HG03432 (cell line): ENCODE data around the gene RIPOR3.

Experiments used
- ATAC-seq: cut with Tn5 transposase; IDR thresholded peaks from one replicate; pipeline ENCODE4 v1.9.1; 2021; ENCODE audit warnings: mild to moderate bottlenecking, moderate library complexity; ENCODE audit not compliant: unreplicated experiment

The RIPOR3 gene, protein sequence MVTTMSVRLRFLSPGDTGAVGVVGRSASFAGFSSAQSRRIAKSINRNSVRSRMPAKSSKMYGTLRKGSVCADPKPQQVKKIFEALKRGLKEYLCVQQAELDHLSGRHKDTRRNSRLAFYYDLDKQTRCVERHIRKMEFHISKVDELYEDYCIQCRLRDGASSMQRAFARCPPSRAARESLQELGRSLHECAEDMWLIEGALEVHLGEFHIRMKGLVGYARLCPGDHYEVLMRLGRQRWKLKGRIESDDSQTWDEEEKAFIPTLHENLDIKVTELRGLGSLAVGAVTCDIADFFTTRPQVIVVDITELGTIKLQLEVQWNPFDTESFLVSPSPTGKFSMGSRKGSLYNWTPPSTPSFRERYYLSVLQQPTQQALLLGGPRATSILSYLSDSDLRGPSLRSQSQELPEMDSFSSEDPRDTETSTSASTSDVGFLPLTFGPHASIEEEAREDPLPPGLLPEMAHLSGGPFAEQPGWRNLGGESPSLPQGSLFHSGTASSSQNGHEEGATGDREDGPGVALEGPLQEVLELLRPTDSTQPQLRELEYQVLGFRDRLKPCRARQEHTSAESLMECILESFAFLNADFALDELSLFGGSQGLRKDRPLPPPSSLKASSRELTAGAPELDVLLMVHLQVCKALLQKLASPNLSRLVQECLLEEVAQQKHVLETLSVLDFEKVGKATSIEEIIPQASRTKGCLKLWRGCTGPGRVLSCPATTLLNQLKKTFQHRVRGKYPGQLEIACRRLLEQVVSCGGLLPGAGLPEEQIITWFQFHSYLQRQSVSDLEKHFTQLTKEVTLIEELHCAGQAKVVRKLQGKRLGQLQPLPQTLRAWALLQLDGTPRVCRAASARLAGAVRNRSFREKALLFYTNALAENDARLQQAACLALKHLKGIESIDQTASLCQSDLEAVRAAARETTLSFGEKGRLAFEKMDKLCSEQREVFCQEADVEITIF

GRCh38 chr20:50690650-50691572, at the start of gene RIPOR3:
Gene RIPOR3, minus strand, starts transcription at chr20:50691542. Its CDS starts 414 bp downstream, at chr20:50691128.
- no peak for ATAC-seq

DNA sequence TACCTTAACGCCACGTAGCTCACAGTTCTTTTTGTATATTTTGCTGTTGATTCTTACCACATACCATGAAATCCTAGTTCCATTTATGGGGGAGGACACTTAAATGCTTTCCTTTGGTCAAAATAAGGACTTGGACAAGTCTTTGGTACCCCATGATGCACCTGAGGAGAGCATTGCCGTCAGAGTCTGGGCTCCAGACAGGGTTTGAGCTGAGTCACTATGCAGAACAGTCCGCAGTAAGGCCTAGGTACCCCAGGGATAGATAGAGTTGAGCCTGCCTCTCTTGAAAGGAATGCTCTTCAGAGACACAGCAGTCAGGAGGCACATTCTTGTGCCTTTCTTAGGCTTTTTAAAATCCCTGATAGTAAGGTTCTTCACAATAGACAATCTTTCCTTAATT, 46.0 kb upstream of the RIPOR3 start:
- ATAC-seq = no peak

DNA sequence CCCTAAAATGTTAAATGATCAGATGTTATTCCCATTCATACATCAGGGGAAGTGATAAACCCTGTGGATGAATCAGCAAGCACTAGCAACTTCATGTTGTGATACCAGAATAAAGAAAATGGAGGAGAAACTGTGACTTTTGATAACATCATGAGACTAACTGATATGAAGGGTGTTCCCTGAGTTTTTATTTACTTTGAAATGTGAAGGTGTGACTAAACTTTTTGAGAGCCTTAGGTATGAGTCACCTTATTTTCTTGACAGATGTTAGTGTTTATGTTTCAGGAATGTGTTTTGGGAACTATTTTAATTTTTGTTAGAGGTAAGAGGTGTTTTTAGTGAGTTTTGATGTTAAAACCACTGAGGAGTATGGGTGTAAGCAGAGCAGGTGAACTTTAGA, 44.5 kb upstream of the RIPOR3 start:
- ATAC-seq = no peak

DNA sequence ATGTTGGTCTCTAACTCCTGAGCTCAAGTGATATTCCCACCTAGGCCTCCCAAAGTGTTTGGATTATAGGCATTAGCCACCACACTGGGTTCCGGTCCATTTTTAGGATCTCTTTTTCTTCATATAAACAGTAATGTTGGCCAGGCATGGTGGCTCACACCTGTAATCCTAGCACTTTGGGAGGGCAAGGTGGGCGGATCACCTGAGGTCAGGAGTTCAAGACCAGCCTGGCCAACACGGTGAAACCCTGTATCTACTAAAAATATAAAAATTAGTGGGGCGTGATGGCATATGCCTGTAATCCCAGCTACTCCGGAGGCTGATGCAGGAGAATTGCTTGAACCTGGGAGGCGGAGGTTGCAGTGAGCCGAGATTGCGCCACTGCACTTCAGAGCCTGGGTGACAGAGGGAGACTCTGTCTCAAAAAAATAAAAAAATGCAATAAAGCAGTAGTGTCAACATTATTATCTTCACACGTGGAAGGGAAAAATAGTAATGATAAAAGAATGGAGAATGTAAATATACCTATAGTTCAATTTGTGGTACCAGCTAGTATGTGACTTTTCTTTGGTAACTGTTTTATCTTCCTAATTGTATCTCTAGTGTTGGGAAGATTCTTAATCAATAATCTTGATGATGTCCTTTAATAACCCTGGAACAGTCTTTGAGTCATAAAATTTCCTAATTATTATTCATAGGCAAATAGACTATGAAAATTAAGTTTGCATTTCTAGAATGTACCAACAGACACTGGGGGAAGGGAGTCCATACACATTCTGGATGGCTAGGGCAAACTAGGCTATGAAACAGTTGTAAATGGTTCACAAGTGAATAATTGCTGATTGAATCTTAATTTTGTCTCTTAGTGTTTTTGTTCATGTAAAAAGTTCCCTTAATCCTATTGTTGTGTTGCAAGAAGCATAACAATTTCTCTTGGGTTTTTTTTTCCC, 43.7 kb upstream of the RIPOR3 start:
- no peak for ATAC-seq

DNA sequence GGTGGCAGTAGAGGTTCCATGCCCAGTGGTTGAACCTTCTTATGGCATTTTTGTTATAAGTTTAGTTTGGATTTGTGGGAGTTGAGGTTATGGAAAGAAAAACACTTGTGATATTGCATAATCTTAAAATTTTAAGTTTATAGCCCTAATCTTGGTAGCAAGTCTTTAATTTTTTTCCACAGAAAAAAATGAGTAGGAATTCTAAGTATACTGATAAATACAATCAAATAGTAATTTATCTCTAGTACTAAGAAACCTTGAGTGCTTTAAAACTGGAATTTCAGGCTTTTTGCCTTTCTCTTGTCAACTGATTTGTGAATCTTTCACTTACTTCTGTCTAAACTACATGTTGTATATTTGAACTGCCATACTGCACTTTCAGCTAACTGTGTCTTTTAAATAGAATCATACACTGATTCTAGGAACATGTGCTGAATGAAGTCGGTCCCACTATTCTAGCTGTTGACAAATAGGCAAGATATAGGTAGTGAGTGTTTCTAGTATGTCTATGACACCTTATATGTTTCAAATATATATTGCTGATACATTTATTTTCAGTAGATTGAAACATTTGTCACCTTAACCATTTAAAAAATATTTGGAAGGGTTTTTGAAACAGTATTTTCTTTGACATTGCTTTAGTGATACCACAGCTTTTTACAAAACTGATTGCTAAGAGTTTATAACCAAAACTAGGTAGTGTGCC, 42.5 kb upstream of the RIPOR3 start:
- ATAC-seq = no peak

DNA sequence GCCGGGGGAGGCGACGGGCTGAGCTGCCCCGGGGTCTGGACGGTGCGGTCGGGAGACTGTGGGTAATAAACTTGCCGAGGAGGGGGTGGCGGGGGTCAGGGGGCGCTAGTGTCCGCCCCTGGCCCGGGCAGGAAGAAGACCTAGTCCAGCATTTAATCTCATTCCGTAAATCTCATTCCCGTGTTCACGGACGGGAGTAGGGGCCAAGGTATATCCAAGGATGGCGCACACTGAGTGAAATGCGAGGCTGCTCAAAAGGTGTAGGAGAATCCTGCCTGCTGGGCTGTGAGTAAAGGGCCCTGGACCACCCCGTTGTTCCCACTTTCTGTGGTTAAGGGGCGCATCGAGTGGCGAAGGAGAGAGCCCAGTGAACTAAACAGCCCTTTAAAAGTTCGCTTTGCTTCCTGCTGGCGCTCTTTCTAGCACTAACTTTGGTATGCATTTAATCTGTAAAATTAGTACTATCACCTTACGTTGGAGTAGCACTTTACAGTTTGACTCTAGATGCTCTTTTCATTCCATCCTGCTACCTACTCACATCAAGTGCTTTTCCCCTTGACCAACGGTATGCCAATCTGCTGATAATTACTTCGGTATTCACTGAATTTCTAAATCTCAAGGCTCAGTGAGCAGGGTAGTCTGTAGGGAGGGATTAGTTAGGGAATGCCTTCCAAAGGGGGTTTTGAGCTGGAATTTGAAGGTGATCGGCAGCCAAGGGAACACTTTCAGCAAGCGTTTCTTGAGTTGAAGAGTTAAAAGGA, 40.8 kb upstream of the RIPOR3 start:
- ATAC-seq = no peak

DNA sequence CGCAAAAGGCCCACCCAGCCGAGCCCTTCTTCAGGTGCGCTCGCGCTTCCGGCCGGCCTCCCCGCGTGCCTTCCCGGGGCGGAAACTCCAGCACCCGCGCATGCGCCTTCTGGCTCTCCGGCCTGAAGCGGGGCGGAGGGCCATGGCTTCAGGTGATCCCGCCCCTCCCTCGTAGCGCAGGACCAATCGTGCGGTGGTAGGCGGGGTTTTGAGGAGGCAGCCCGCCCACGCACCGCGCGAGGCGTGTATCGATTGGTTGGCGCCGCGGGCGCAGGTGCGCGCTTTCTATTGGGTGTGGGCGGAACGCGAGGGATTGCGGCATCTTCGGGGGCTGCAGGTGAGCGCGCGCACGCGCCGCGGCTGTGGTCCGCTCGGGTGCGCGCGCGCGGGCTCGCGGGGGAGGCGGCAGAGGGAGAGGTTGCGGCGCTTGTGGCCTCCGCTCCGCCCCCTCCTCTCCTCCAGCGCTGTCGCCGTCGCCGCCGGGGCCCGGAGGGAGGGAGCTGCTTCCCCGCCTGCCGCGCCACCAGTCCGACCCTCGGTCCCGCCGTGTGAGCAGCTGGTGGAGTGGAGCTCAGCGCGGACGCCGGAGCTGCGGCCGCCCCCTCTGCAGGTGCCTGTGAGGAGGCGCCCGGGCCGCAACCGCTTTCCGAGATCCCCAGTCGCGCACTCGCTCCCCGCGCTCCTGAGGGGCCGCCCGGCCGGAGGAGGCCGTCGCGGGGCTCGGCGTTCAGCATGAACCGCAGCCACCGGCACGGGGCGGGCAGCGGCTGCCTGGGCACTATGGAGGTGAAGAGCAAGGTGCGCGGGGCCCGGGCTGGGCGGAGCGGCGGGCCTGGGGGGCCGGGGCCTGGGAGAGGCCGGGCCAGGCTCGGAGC, 40.0 kb upstream of the RIPOR3 start, which contains the start of gene PARD6B:
Gene PARD6B (plus strand): TSS at position 526 of the 875 bp plus-strand sequence. CDS start 207 bp downstream, at position 733.
- ATAC-seq = peak; percentile 86

GRCh38 chr20:50730765-50731054, 39.4 kb upstream of the RIPOR3 start:
- peak; percentile 1 for ATAC-seq

DNA sequence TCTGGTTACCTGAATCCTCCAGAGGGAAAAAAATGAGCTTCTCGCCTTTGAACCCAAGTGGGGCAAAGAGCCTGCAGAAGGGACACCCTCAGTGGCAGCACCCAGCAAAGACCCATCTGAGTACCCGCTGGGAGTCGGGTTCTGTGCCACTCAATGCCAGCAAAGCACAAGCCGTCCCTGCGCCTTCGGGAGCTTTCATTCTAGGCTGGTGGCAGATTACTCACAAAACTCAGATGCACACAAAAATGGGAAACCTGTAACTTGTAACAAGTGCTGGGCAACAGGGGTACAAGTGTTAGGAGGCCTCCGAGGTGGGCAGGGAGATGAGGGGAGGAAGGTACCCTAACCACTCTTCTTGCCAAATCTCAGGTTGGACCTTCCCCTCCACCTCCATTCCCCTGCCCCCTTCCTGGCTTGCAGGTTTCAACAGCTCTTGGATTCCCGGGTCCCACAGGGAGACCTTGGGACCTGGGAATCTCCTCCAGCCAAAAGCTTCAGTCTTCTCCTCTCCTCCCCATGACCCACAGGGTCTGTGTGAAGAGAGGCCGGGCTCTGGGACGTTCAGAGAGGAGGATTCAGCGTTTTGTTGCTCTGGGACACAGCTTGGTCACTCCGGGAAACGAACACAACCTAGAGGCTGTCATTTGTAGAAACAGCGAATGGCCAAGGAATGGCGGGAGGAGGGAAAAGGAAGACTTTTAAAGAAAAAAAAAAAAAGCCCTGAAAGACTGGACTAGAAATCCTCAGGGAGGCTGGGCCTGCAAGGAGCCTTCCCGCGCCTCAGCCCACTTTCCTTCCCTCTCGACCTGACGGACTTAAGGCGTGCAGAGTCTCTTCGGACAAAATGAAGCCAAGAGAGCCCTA, 38.8 kb upstream of the RIPOR3 start:
- ATAC-seq = no peak

DNA sequence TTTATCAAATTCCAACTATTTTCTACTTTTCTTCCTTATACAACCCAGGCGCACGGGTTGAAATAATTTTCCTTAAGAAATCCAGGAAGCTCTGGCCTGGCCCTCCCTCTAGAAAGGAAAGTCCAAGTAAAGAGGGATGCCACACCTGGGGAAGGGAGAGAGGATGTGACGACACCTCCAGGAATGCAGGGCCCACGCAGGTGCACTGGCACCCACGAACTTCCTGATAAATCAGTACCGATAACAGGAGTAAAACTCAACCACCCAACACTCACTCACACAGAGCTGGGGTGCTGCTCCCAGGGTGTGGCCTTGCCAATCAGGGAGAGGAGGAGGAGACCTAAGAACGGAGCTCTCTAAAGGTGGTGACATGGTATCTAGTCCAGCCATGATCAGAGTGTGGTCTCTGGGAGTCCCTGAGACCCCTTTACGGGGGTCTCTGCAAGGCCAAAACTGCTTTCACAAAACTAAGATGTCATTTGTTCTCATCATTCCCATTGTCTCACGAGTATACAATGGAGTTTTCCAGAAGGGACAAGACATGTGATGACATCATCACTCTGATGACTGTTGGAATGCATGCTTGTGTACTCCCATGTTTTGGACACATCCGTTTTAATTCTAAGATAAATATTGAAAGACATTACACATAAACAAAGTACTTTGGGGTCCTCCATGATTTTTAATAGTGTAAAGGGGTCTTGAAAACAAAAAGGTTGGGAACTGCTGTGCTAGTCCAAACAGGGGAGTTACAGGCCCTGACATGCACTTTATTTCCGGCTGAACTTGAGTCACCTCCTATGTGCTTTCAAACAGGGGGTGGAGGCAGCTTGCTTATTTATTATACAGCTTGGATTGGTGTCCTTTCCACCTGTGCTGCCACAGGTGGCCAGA, 37.9 kb upstream of the RIPOR3 start:
- no peak for ATAC-seq

- ATAC-seq = no peak
These were observed 37.2 kb upstream of the RIPOR3 start for GRCh38 chr20:50728486-50728980.

GRCh38 chr20:50727792-50728485, 36.6 kb upstream of the RIPOR3 start:
- no peak for ATAC-seq

DNA sequence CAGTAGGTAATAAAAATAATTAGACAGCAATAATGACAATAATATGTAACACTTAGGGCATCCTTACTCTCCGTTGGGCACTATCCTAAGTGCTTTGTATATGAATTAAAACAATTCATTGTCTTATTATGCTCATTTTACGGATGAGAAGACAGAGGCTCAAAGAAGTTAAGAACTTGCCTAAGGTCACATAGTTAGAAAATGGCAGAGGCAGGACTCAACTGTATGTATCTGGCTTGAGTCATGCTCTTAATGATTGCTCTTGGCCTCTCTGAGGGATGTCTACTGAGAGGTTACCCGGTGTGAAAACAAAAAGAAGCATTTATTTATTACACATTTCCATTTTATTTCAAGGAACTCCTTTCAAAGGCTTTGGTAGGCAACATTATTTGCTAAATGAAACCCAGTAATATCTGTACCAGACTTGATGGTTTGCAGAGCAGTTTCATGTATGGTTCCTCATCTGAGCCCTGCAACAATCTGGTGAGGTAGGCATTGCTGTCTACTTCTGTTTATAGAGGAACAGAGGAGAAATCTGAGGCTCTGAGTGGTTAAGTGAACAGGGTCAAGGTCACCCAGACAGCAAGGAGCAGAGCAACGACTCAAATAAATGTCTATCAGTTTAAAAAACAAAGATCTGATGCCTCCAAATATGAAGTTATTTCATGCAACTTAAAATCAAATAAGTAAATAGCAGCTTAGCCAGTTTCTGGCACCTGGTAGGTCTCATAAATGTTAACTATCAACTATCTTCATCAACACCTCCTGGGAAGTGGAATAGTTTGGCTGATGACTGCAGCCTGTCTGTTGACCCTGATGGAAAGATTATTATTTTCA, 35.8 kb upstream of the RIPOR3 start:
- ATAC-seq = no peak

GRCh38 chr20:50725724-50726005, 34.3 kb upstream of the RIPOR3 start:
- ATAC-seq = no peak
